K562 (cell line): ENCODE results near the gene TMEFF1. TPM values are rescaled to one million over a fixed set of nuclear protein-coding genes. Genes with fewer than 3 reads are reported as not detected.

ENCODE experiments used
- ATAC-seq: fragments of 200-7000 bp; cut with Tn5 transposase; 3 replicates; pipeline ENCODE4 v1.9.1; 2020; ENCODE audit warnings: moderate library complexity
- BruUV-seq: library from RNA; stranded (reverse); fragments of 400-500 nt; replicated peaks from 2 replicates; lab custom pipeline; 2021; lab: Mats Ljungman, UMichigan
- CTCF ChIA-PET: fragments of 300-600 bp; formaldehyde crosslinking; extraction: SDS; loops from one replicate; lab custom pipeline; 2021; ENCODE audit warnings: low intra/inter-chr PET ratio; lab: Yijun Ruan, JAX
- POLR2A ChIA-PET: fragments of 300-600, 350-650 bp; sonication (Branson Sonifier 250); formaldehyde crosslinking; extraction: SDS; loops from one replicate; lab custom pipeline; 2021; ENCODE audit warnings: antibody characterized with exemption, inconsistent platforms; lab: Yijun Ruan, JAX
- DNase-seq, 4 experiments: peaks; one replicate each; pipeline versions ENCODE4 v3.0.0 to v3.0.0-alpha.2; 2011 to 2018; ENCODE audit warnings: low spot score in 3 of 4, mixed read lengths in 3 of 4; ENCODE audit errors: extremely low read depth in 1 of 4
- FAIRE-seq: peaks from 2 replicates; lab custom pipeline; 2011; peaks lifted over from hg19 to GRCh38; lab: Jason Lieb, UNC
- H2AFZ ChIP-seq: 2 replicates; pipeline ENCODE4 v1.6.0; 2011; ENCODE audit warnings: low read depth, low read length, control low read depth, inconsistent platforms
- H3K27ac ChIP-seq: fragments of 200-600 bp; 3 replicates; pipeline ENCODE4 v1.8.0; 2011; ENCODE audit warnings: low read depth, mild to moderate bottlenecking, control low read depth, inconsistent platforms, low read length, moderate library complexity, mixed read lengths; ENCODE audit errors: extremely low read depth
- H3K27me3 ChIP-seq, 2 experiments: fragments of 300-600 bp in 1 of 2; 2 replicates in 1 of 2; 3 replicates in 1 of 2; pipeline versions ENCODE4 v1.6.0 to v1.8.0; 2011; ENCODE audit warnings: inconsistent platforms in 2 of 2, low read length in 2 of 2, mild to moderate bottlenecking in 1 of 2, mixed read lengths in 1 of 2, moderate library complexity in 1 of 2; ENCODE audit not compliant: control insufficient read depth in 2 of 2, insufficient read depth in 2 of 2
- H3K36me3 ChIP-seq: fragments of 300-600 bp; 3 replicates; pipeline ENCODE4 v1.8.0; 2011; ENCODE audit warnings: mild to moderate bottlenecking, low read length, inconsistent platforms; ENCODE audit not compliant: control insufficient read depth, insufficient read depth
- H3K4me1 ChIP-seq, 2 experiments: fragments of 200-600 bp in 1 of 2; replicated peaks in 1 of 2; 2 replicates in 1 of 2; 3 replicates in 1 of 2; pipeline versions ENCODE4 v1.5.1 to v1.8.0; 2011; ENCODE audit warnings: inconsistent platforms in 2 of 2, low read length in 2 of 2, mild to moderate bottlenecking in 1 of 2, mixed read lengths in 1 of 2, moderate library complexity in 1 of 2; ENCODE audit not compliant: control insufficient read depth in 2 of 2, insufficient read depth in 2 of 2
- H3K4me2 ChIP-seq: 2 replicates; pipeline ENCODE4 v1.6.1; 2011; ENCODE audit warnings: low read length, control low read depth, inconsistent platforms, mixed read lengths; ENCODE audit not compliant: insufficient read depth
- H3K4me3 ChIP-seq: fragments of 200-600 bp; sonication (generic), shearing (Covaris generic); 2 replicates; pipeline ENCODE4 v1.5.1; 2016; ENCODE audit warnings: control low read depth, inconsistent platforms
- H3K79me2 ChIP-seq: fragments of 200-600 bp; 3 replicates; pipeline ENCODE4 v1.8.0; 2011; ENCODE audit warnings: low read length, inconsistent platforms; ENCODE audit not compliant: control insufficient read depth, insufficient read depth
- H3K9ac ChIP-seq, 2 experiments: 2 replicates each; pipeline versions ENCODE4 v1.6.0 to v1.6.1; 2011; ENCODE audit warnings: low read depth in 2 of 2, low read length in 2 of 2, control low read depth in 1 of 2, inconsistent platforms in 1 of 2, mild to moderate bottlenecking in 1 of 2, mixed read lengths in 1 of 2; ENCODE audit not compliant: insufficient read depth in 1 of 2
- H3K9me1 ChIP-seq: one replicate; pipeline ENCODE4 v1.6.0; 2011; ENCODE audit warnings: inconsistent platforms, mild to moderate bottlenecking, low read length, moderate library complexity; ENCODE audit not compliant: control insufficient read depth, insufficient read depth
- H3K9me3 ChIP-seq: replicated peaks from 2 replicates; pipeline ENCODE4 v1.5.1; 2011; ENCODE audit warnings: low read depth, low read length, inconsistent platforms; ENCODE audit not compliant: control insufficient read depth, insufficient read depth
- H4K20me1 ChIP-seq: replicated peaks from 2 replicates; pipeline ENCODE4 v1.6.1; 2011; ENCODE audit warnings: low read length, inconsistent platforms, mixed read lengths; ENCODE audit not compliant: control insufficient read depth, insufficient read depth
- ESRRB ChIP-seq: fragments of 250-450 bp; sonication (Bioruptor Pico); IDR thresholded peaks from 2 replicates; pipeline ENCODE4 v1.5.0; 2020; ENCODE audit warnings: mild to moderate bottlenecking, moderate library complexity, borderline replicate concordance
- GATAD2A ChIP-seq: fragments of 450-650 bp; IDR thresholded peaks from 2 replicates; pipeline ENCODE4 v1.6.1; 2017
- HMG20B ChIP-seq: fragments of 250-450 bp; sonication (Bioruptor Pico); IDR thresholded peaks from 2 replicates; pipeline ENCODE4 v1.5.0; 2021; ENCODE audit warnings: mild to moderate bottlenecking
- MCM5 ChIP-seq: fragments of 450-650 bp; IDR thresholded peaks from 2 replicates; pipeline ENCODE4 v1.6.1; 2016; ENCODE audit warnings: low read depth
- NCOR1 ChIP-seq: fragments of 450-650 bp; IDR thresholded peaks from 2 replicates; pipeline ENCODE4 v1.6.1; 2016; ENCODE audit warnings: mild to moderate bottlenecking, moderate library complexity
- NRF1 ChIP-seq, 2 experiments: fragments of 450-650 bp; IDR thresholded peaks in 1 of 2; conservative IDR thresholded peaks in 1 of 2; 2 replicates each; pipeline ENCODE4 v1.6.1; 2014; ENCODE audit warnings: mild to moderate bottlenecking in 2 of 2
- POU5F1 ChIP-seq: fragments of 150-350 bp; IDR thresholded peaks from 2 replicates; pipeline ENCODE4 v1.6.1; 2014; ENCODE audit warnings: borderline replicate concordance, low read length, low read depth, mild to moderate bottlenecking; ENCODE audit not compliant: partially characterized antibody
- SP2 ChIP-seq: IDR thresholded peaks from 2 replicates; pipeline ENCODE4 v1.6.1; 2011; ENCODE audit warnings: mild to moderate bottlenecking, low read depth, low read length, moderate library complexity; ENCODE audit not compliant: poor library complexity, severe bottlenecking; ENCODE audit errors: extremely low read depth
- SREBF2 ChIP-seq: sonication (generic); formaldehyde crosslinking; IDR thresholded peaks from 2 replicates; pipeline ENCODE4 v1.4.0; 2020; ENCODE audit warnings: mild to moderate bottlenecking, missing genetic modification reagents
- SRSF7 ChIP-seq: fragments of 200-400 bp; formaldehyde crosslinking; optimal IDR thresholded peaks from 2 replicates; pipeline ENCODE3; 2017; ENCODE audit warnings: mild to moderate bottlenecking, low read depth, low read length
- STAT5A ChIP-seq: IDR thresholded peaks from 2 replicates; pipeline ENCODE4 v1.6.1; 2012; ENCODE audit warnings: low read length, inconsistent platforms, borderline replicate concordance
- TOE1 ChIP-seq, 2 experiments: fragments of 450-650 bp in 1 of 2; sonication (generic) in 1 of 2; formaldehyde crosslinking in 1 of 2; IDR thresholded peaks; 2 replicates each; pipeline versions ENCODE4 v1.7.1 to v1.8.0; 2016 to 2022; ENCODE audit warnings: borderline replicate concordance in 2 of 2, mild to moderate bottlenecking in 2 of 2, antibody characterized with exemption in 1 of 2, inconsistent platforms in 1 of 2, low read depth in 1 of 2, missing genetic modification reagents in 1 of 2, moderate library complexity in 1 of 2
- ZNF12 ChIP-seq: sonication (generic); formaldehyde crosslinking; IDR thresholded peaks from 2 replicates; pipeline ENCODE4 v1.4.0; 2020; ENCODE audit warnings: mild to moderate bottlenecking, missing genetic modification reagents
- ZNF518B ChIP-seq: fragments of 250-450 bp; sonication (Bioruptor Pico); IDR thresholded peaks from 2 replicates; pipeline ENCODE4 v1.5.0; 2021; ENCODE audit warnings: mild to moderate bottlenecking, moderate library complexity
- ZNF77 ChIP-seq: fragments of 250-450 bp; sonication (Bioruptor Pico); IDR thresholded peaks from 2 replicates; pipeline ENCODE4 v1.5.0; 2020
- ZNF830 ChIP-seq: fragments of 250-450 bp; sonication (Bioruptor Pico); IDR thresholded peaks from 2 replicates; pipeline ENCODE4 v1.5.0; 2021; ENCODE audit warnings: mild to moderate bottlenecking
- WGBS: fragments of 100-300 bp; shearing (Covaris generic); methylation state at CpG from one replicate; pipeline ENCODE4 v1.1.6; 2016; ENCODE audit warnings: low coverage, mixed read lengths; ENCODE audit not compliant: insufficient coverage; ENCODE audit errors: missing lambda C conversion rate; 5-methylcytosine and 5-hydroxymethylcytosine counted together
- in situ Hi-C: fragments of 300-500 bp; cut with MboI; formaldehyde crosslinking; loops from 4 replicates; pipeline ENCODE4 v1.15.0; 2018; ENCODE audit warnings: inconsistent platforms, mixed read lengths
- intact Hi-C: fragments of 100-400 bp; cut with micrococcal nuclease; formaldehyde crosslinking; loops from 2 replicates; pipeline ENCODE4 v1.14.2; 2022
- polyA plus RNA-seq, 8 experiments: library from polyadenylated mRNA; depleted of rRNA in 4 of 8; stranded (reverse) in 5 of 8; unstranded in 3 of 8; fragments of >200 nt; fragmentation: Nextera tagmentation in 2 of 8; fragmentation: Illumina TruSeq in 1 of 8; extraction: Ambion mirVana in 2 of 8; extraction: Trizol in 1 of 8; gene quantifications; 2 replicates each; pipeline versions ENCODE4 v1.2.1 to v1.2.3, GENCODE V29; 2011 to 2014; ENCODE audit warnings: inconsistent platforms in 1 of 8, missing spikeins in 1 of 8
- total RNA-seq, 7 experiments: library from RNA; depleted of rRNA in 6 of 7; stranded (reverse); fragments of >200 nt in 6 of 7; fragmentation: Illumina TruSeq in 2 of 7; extraction: Trizol in 2 of 7; gene quantifications; 2 replicates each; pipeline versions ENCODE4 v1.2.1 to v1.2.3, GENCODE V29; 2011 to 2021; ENCODE audit warnings: low replicate concordance in 1 of 7
- TF ChIP-seq, protein P1 (sequence below), 2 experiments: fragments of 450-650 bp; conservative IDR thresholded peaks; 2 replicates each; pipeline ENCODE4 v1.6.1; 2017; ENCODE audit warnings: mild to moderate bottlenecking in 2 of 2, moderate library complexity in 2 of 2

Gene TMEFF1
- total and polyA plus RNA-seq, 9 of the 15 experiments (the other 6 are each of a cell fraction or from before 2014, with no cell fraction given): 0.07 to 1.1 (median 0.28) TPM; not detected in 2

GRCh38 chr9:100590481-100590880, 117.5 kb downstream of the TMEFF1 start (continued):
- TF ChIP-seq ZNF830 (CRISPR knock-in tag) (no peak), SRSF7 (no peak), ZNF77 (CRISPR knock-in tag) (no peak), STAT5A (no peak), NCOR1 (no peak), MCM5 (no peak), ZNF12 (CRISPR knock-in tag) (no peak)

DNA sequence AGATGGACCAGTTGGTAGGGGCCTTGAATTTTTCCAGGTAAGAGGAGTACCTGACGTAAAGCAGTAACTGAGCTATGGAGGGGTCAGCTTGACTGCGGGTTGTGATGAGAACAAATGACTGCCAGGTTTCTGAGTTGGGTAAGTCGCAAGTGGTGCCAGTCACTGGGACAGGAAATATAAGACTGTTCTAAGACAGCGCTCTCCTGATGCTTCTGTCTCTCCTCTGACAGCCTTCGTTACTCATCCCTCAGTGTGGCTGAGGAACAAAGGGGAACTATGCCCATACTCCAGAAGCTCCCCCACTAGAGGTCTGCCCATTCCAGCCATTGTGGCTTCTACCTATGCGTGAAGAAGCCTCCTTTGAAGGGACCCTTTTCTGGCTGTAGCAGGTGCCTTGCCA, 118.2 kb downstream of the TMEFF1 start:
- H3K9me1 ChIP-seq: no peaks in the 10 kb centered on the region
- TF ChIP-seq HMG20B (no peak), SREBF2 (CRISPR knock-in tag) (no peak), ESRRB (CRISPR knock-in tag) (no peak), TOE1 (IDR thresholded peaks at IDR 0.05; ENCODE audit: borderline replicate concordance) (no peak), TOE1 (CRISPR knock-in tag; IDR thresholded peaks at IDR 0.05; ENCODE audit: borderline replicate concordance, low read depth) (no peak), SP2 (no peak), GATAD2A (no peak), NRF1 (conservative IDR thresholded peaks at IDR 0.05 in 1 of 2, IDR thresholded peaks at IDR 0.05 in 1 of 2) (no peak), ZNF518B (CRISPR knock-in tag) (no peak), POU5F1 (no peak)
- TF ChIP-seq, protein P1, sequence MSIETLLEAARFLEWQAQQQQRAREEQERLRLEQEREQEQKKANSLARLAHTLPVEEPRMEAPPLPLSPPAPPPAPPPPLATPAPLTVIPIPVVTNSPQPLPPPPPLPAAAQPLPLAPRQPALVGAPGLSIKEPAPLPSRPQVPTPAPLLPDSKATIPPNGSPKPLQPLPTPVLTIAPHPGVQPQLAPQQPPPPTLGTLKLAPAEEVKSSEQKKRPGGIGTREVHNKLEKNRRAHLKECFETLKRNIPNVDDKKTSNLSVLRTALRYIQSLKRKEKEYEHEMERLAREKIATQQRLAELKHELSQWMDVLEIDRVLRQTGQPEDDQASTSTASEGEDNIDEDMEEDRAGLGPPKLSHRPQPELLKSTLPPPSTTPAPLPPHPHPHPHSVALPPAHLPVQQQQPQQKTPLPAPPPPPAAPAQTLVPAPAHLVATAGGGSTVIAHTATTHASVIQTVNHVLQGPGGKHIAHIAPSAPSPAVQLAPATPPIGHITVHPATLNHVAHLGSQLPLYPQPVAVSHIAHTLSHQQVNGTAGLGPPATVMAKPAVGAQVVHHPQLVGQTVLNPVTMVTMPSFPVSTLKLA (conservative IDR thresholded peaks at IDR 0.05): no peak
- CTCF ChIA-PET: no interaction called here
- no peaks in the 10 kb centered on the region for H3K4me1 ChIP-seq
- no peak overlapping the region for H3K4me2 ChIP-seq
- DNase-seq (no peak), FAIRE-seq (no peak), ATAC-seq (no peak)
- intact Hi-C loops: loop anchor here (10.0 kb wide), 2 partner anchors 306 to 1326 kb away; no protein-coding TSS in a partner anchor
- H4K20me1 ChIP-seq: no peaks in the 10 kb centered on the region
- H3K9me3 ChIP-seq: no peaks in the 10 kb centered on the region
- WGBS: 6% methylated on average over 6 of the region's 6 CpGs
- no peak overlapping the region for H3K9ac ChIP-seq
- H3K27me3 ChIP-seq: peaks cover 0 to 15% of the 10 kb centered on the region in 2 experiments; a peak in 2 of 5 replicates
- POLR2A ChIA-PET: no interaction called here
- no peaks in the 10 kb centered on the region for H3K79me2 ChIP-seq
- BruUV-seq: no TSS peak
- no peak overlapping the region for H2AFZ ChIP-seq
- H3K27ac ChIP-seq: no peak overlapping the region
- in situ Hi-C loops: loop anchor here (25.0 kb wide), 2 partner anchors 254 to 554 kb away; no protein-coding TSS in a partner anchor
- no peaks in the 10 kb centered on the region for H3K36me3 ChIP-seq
- no peak overlapping the region for H3K4me3 ChIP-seq
